ENCODE measurements around the gene CDK11A. TPM values are rescaled to one million over a fixed set of nuclear protein-coding genes. Genes with fewer than 3 reads are reported as not detected.
"Not testable (repeated sequence)": the region's sequence is repeated elsewhere in the genome, so short reads cannot be mapped to it uniquely, and the experiment has no call there.

The CDK11A gene
- total RNA-seq, 2 experiments from 2014 or later: 50.9 to 90.5 TPM

- no peak for DNase-seq (ENCODE audit: low spot score)
- H3K79me2 ChIP-seq (ENCODE audit: insufficient read depth, low read depth, low read length): no peaks in the 10 kb centered on the region
- intact Hi-C loops (cut with micrococcal nuclease; ENCODE audit: unreplicated experiment): no loop called here
- H3K9me3 ChIP-seq (ENCODE audit: low read length): no peaks in the 10 kb centered on the region
- POLR2A ChIA-PET: no interaction called here
- no peak overlapping the region for H3K4me3 ChIP-seq (ENCODE audit: low read depth, low read length, poor library complexity, severe bottlenecking)
- CTCF ChIA-PET (ENCODE audit: unreplicated experiment): no interaction called here
- TF ChIP-seq CTCF (conservative IDR thresholded peaks at IDR 0.05; ENCODE audit: low read length) (no peak), EZH2phosphoT487 (IDR thresholded peaks at IDR 0.05; ENCODE audit: borderline replicate concordance, low read depth, low read length) (no peak)
- no peak overlapping the region for H2AFZ ChIP-seq (ENCODE audit: low read length)
- peaks cover 11% of the 10 kb centered on the region for H3K4me1 ChIP-seq (ENCODE audit: insufficient read depth, low read length, poor library complexity, severe bottlenecking)
- peaks cover 18% of the 10 kb centered on the region for H3K36me3 ChIP-seq (ENCODE audit: insufficient read depth, low read length)
- no peak overlapping the region for H3K4me2 ChIP-seq (ENCODE audit: low read length)
- H4K20me1 ChIP-seq (ENCODE audit: insufficient read depth, low read length): no peaks in the 10 kb centered on the region
- H3K9me2 ChIP-seq (ENCODE audit: insufficient read depth, low read length): no peaks in the 10 kb centered on the region
- H3K27ac ChIP-seq (ENCODE audit: low read depth, low read length, poor library complexity, severe bottlenecking): no peak overlapping the region
- no TSS peak for BruUV-seq (replicated peaks)
These were observed 24.6 kb upstream of the CDK11A start for GRCh38 chr1:1748686-1749321.

GRCh38 chr1:1746566-1746909, 22.4 kb upstream of the CDK11A start:
- H3K9me3 ChIP-seq (ENCODE audit: low read length); DNase-seq (ENCODE audit: low spot score); H2AFZ ChIP-seq (ENCODE audit: low read length); BruUV-seq (replicated peaks); H3K4me2 ChIP-seq (ENCODE audit: low read length); H4K20me1 ChIP-seq (ENCODE audit: insufficient read depth, low read length); CTCF ChIA-PET (ENCODE audit: unreplicated experiment); POLR2A ChIA-PET; intact Hi-C loops (cut with micrococcal nuclease; ENCODE audit: unreplicated experiment); H3K9me2 ChIP-seq (ENCODE audit: insufficient read depth, low read length); H3K36me3 ChIP-seq (ENCODE audit: insufficient read depth, low read length); H3K4me3 ChIP-seq (ENCODE audit: low read depth, low read length, poor library complexity, severe bottlenecking); H3K79me2 ChIP-seq (ENCODE audit: insufficient read depth, low read depth, low read length): not testable (repeated sequence)
- peaks cover 11% of the 10 kb centered on the region for H3K4me1 ChIP-seq (ENCODE audit: insufficient read depth, low read length, poor library complexity, severe bottlenecking)
- H3K27ac ChIP-seq (ENCODE audit: low read depth, low read length, poor library complexity, severe bottlenecking): peak overlapping the region; percentile 47

GRCh38 chr1:1745651-1746565, 21.8 kb upstream of the CDK11A start:
- H3K9me2 ChIP-seq (ENCODE audit: insufficient read depth, low read length); CTCF ChIA-PET (ENCODE audit: unreplicated experiment); H3K4me2 ChIP-seq (ENCODE audit: low read length); H3K79me2 ChIP-seq (ENCODE audit: insufficient read depth, low read depth, low read length); POLR2A ChIA-PET; H3K9me3 ChIP-seq (ENCODE audit: low read length); BruUV-seq (replicated peaks); H3K36me3 ChIP-seq (ENCODE audit: insufficient read depth, low read length); H4K20me1 ChIP-seq (ENCODE audit: insufficient read depth, low read length); H2AFZ ChIP-seq (ENCODE audit: low read length); intact Hi-C loops (cut with micrococcal nuclease; ENCODE audit: unreplicated experiment): not testable (repeated sequence)
- Histone ChIP-seq H3K4me1 (ENCODE audit: insufficient read depth, low read length, poor library complexity, severe bottlenecking) (peaks cover 11% of the 10 kb centered on the region), H3K4me3 (ENCODE audit: low read depth, low read length, poor library complexity, severe bottlenecking) (peak overlapping the region; percentile 57), H3K27ac (ENCODE audit: low read depth, low read length, poor library complexity, severe bottlenecking) (peak overlapping the region; percentile 47)
- peak; percentile 37 for DNase-seq (ENCODE audit: low spot score)

GRCh38 chr1:1742529-1742928, 18.4 kb upstream of the CDK11A start:
- H3K4me3 ChIP-seq (ENCODE audit: low read depth, low read length, poor library complexity, severe bottlenecking); H4K20me1 ChIP-seq (ENCODE audit: insufficient read depth, low read length); DNase-seq (ENCODE audit: low spot score); intact Hi-C loops (cut with micrococcal nuclease; ENCODE audit: unreplicated experiment); H3K79me2 ChIP-seq (ENCODE audit: insufficient read depth, low read depth, low read length); BruUV-seq (replicated peaks); H3K9me3 ChIP-seq (ENCODE audit: low read length); H3K27ac ChIP-seq (ENCODE audit: low read depth, low read length, poor library complexity, severe bottlenecking); H3K4me1 ChIP-seq (ENCODE audit: insufficient read depth, low read length, poor library complexity, severe bottlenecking); H3K4me2 ChIP-seq (ENCODE audit: low read length); H2AFZ ChIP-seq (ENCODE audit: low read length); H3K9me2 ChIP-seq (ENCODE audit: insufficient read depth, low read length); H3K36me3 ChIP-seq (ENCODE audit: insufficient read depth, low read length): not testable (repeated sequence)
- ChIA-PET POLR2A (interaction anchor here (0.7 kb wide), 1 partner anchor 141 kb away, joined by 6 read pairs; no protein-coding TSS in a partner anchor), CTCF (ENCODE audit: unreplicated experiment) (interaction anchor here (0.6 kb wide), 1 partner anchor 116 kb away, joined by 3 read pairs; no protein-coding TSS in a partner anchor)

- H3K9me3 ChIP-seq (ENCODE audit: low read length); H3K4me3 ChIP-seq (ENCODE audit: low read depth, low read length, poor library complexity, severe bottlenecking); intact Hi-C loops (cut with micrococcal nuclease; ENCODE audit: unreplicated experiment); H3K4me1 ChIP-seq (ENCODE audit: insufficient read depth, low read length, poor library complexity, severe bottlenecking); CTCF ChIA-PET (ENCODE audit: unreplicated experiment); H3K9me2 ChIP-seq (ENCODE audit: insufficient read depth, low read length); DNase-seq (ENCODE audit: low spot score); H2AFZ ChIP-seq (ENCODE audit: low read length); H4K20me1 ChIP-seq (ENCODE audit: insufficient read depth, low read length); BruUV-seq (replicated peaks); H3K36me3 ChIP-seq (ENCODE audit: insufficient read depth, low read length); H3K27ac ChIP-seq (ENCODE audit: low read depth, low read length, poor library complexity, severe bottlenecking); H3K79me2 ChIP-seq (ENCODE audit: insufficient read depth, low read depth, low read length); POLR2A ChIA-PET; H3K4me2 ChIP-seq (ENCODE audit: low read length): not testable (repeated sequence)
These were observed 16.9 kb upstream of the CDK11A start for GRCh38 chr1:1741013-1741412.
